NCI-H69 (cell line): ENCODE results near the gene IFIT3.
"Not testable (repeated sequence)": the region's sequence is repeated elsewhere in the genome, so short reads cannot be mapped to it uniquely, and the experiment has no call there.

Source experiments
- DNase-seq: peaks from one replicate; lab custom pipeline; 2025; lab: John Stamatoyannopoulos, UW

Gene IFIT3

DNA sequence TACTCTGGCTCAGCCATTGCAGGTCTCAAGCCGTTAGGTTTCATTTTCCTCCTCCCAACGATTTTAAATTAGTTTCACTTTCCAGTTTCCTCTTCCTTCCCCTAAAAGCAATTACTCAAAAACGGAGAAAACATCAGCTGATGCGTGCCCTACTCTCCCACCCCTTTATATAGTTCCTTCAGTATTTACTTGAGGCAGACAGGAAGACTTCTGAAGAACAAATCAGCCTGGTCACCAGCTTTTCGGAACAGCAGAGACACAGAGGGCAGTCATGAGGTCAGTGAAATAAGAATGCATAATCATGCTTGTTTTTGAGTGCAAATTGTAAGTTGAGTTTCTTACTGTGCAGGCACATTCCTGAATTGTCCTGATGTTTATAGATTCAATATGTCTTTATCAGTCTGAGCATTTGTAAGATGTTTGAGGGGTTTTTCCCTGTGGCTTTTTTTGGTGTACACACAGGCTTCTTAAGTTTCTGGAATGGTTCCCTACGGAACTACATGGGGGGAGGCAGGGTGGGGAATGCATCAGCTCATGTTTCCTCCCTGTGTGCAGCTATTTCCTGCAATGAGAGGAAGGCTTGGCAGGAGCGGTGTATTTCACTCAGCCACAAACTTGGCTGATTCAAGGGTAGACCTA lies at the start of gene IFIT3:
TSS of gene IFIT3 (plus strand) at position 195 of the 639 bp plus-strand sequence. CDS start at position 272, 77 bp downstream.
- peak; percentile 15 for DNase-seq

DNA sequence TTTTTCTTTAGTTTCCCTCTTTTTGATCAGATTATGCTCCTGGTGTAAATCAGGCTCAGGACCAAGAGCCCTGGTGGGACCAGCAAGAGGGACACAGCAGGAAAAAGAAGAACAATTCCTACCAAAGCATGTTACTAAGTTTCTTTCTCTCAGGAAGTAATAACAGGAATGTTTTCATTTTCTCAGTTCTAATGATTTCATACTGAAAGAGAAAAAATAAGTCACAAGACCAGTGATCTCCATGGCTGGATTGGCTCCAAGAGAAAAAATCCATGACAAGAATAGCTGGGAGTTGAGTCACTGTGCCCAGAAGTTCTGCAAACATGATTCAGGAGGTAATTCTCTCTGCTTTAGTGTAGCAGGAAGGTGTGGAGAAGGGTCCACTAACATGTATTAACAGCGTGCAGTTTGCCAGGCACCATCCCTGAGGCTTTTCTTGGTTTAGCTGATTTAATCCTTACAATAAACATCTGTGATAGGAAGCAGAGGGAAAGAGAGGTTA lies 49.7 kb upstream of the IFIT3 start:
- DNase-seq: no peak

DNA sequence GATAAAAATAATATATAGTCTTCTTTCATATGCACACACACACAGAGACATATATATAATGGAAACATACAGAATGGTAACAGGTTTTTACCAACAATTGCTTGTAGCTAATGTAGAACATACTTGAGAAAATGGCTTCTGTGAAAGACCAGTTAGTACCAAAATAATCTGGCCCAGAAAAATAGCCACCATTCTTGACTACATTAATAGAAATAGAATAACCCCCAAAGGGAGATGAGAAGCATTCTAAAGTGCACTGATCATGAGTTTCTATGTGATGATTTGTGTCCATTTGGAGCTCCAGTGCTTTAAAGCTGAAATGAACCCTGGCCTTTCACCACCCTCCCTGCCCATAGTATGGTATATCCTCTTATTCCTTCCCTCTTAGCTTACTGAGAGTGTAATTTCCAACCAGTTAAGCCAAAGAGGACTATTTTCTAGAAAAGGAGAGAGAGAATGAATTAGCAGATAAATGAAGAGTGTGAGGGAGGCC lies 48.9 kb upstream of the IFIT3 start:
- DNase-seq: no peak

GRCh38 chr10:89279421-89279869 lies 48.4 kb upstream of the IFIT3 start:
- DNase-seq: no peak

GRCh38 chr10:89280508-89280907 lies 47.3 kb upstream of the IFIT3 start:
- no peak for DNase-seq

GRCh38 chr10:89281606-89282395 lies 46.0 kb upstream of the IFIT3 start:
- DNase-seq: no peak

DNA sequence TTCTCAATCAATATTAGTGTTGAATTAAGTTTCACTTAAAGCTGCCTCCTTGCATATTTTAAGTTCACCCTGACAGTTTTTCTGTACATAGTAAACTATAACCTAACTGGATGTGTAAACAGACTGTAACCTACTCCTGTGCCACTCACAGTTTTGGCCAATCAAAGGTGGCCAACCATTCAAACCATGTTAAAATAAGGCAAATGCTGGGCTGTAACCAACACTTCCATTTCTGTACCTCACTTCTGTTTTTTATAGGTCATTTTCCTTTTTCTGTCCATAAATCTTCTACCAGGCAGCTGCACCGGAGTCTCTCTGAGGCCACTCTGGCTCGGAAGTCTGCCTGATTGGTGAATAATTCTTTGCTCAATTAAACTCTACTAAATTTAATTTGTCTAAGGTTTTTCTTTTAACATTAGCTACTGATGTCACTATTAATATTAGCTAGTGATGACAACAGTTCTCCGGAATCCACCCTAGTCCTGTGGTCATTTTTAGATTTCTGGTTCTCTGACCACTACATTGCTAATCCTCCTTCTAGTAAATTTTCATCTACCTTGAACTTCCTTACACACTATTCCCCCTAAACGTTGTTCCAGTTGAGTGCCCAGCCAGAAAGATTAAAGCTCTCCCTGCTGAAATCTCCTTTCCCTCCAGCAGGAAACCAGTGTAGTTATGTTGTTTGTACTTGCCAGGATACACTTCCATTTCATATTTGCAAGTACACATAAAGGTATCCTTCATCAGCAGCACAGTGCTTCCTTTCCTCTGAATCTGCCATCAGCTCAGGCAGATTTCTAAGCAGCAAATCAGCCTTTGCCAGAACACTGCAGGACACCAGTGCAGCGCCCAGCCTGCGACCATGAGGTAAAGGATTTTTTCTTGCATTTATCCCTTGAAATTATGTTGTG lies 44.5 kb upstream of the IFIT3 start:
- peak; percentile 27 for DNase-seq

GRCh38 chr10:89283936-89284475 lies 43.8 kb upstream of the IFIT3 start:
- peak; percentile 35 for DNase-seq

DNA sequence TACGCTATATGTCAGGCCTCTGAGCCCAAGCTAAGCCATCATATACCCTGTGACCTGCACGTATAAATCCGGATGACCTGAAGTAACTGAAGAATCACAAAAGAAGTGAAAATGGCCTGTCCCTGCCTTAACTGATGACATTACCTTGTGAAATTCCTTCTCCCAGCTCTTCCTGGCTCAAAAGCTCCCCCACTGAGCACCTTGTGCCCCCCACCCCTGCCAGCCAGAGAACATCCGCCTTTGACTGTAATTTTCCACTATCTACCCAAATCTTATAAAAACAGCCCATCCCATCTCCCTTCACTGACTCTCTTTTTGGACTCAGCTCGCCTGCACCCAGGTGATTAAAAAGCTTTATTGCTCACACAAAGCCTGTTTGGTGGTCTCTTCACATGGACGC lies 43.1 kb upstream of the IFIT3 start:
- not testable (repeated sequence) for DNase-seq

- not testable (repeated sequence) for DNase-seq
These were observed 42.5 kb upstream of the IFIT3 start for GRCh38 chr10:89285303-89285702.

GRCh38 chr10:89294721-89295239 lies 33.0 kb upstream of the IFIT3 start:
- no peak for DNase-seq

- no peak for DNase-seq
These were observed 32.2 kb upstream of the IFIT3 start for GRCh38 chr10:89295597-89295996.

GRCh38 chr10:89296220-89296648 lies 31.6 kb upstream of the IFIT3 start:
- no peak for DNase-seq

- DNase-seq: no peak
These were observed 30.4 kb upstream of the IFIT3 start for GRCh38 chr10:89297356-89297755.

DNA sequence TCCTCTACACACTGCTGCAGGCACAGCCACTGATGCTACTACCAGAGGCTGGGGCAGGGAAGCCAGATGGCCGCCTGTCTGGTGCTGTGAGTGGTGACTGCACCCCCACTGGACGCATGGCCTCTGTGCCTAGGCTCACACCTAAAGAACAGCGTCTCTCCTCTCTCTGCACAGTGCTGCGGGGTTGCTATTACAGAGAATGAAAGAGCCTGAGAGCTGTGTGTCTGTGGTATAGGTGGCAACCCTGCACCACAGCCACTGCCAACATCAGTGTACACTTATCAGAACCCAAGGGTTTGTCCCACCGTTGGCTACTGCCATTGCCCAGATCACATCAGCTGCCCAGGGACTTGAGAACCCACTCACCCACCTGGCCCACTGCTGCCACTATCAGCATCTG lies 30.0 kb upstream of the IFIT3 start:
- DNase-seq: no peak

- no peak for DNase-seq
These were observed 28.8 kb upstream of the IFIT3 start for GRCh38 chr10:89299031-89299430.

DNA sequence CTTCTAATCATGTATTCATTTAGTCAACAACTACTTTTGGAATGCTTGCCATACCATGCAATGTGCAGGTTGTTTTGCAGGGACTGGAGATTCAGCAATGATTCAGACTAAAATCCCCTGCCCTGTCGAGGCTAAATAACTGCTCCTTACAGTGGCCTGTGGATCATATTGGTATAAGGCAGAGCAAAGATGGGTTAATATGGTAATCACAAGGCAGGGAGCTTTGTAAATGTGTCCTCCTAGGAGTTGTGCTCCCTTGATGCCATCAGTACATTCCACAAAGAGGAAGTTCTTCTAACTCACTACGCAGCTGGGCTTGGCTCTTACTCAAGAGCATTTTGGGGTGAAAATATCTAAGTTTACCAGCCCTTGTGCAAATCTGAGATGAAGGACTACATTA lies 26.6 kb upstream of the IFIT3 start:
- DNase-seq: no peak

GRCh38 chr10:89301721-89302445 lies 25.9 kb upstream of the IFIT3 start, which contains the start of gene IFIT2:
TSS of gene IFIT2 (plus strand) at chr10:89302046. CDS start at chr10:89302124, 78 bp downstream.
- DNase-seq: no peak

- no peak for DNase-seq
These were observed 25.2 kb upstream of the IFIT3 start for GRCh38 chr10:89302625-89303024.

DNA sequence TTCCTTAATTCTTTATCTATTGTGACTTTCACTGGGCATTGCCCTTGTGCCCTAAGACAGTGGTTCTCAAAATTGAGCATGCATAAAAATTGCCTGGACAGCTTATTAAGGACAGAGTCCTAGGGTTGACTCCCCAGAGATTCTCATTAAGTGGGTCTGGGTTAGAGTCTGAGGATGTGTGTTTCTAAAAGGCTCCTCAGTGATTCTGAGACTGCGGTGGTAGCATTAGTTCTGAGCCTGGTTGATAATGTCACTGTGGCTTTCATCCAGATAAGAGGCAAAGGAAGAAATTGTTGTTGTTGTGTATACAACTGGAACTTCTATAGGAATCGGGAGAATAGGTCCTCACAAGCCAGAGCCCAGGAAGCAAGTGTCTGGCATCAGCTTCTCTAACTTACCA lies 24.6 kb upstream of the IFIT3 start:
- DNase-seq: no peak

- DNase-seq: no peak
These were observed 23.8 kb upstream of the IFIT3 start for GRCh38 chr10:89304026-89304425.
